Panc1 (cell line): ENCODE results near the gene MYCBPAP. TPM values are rescaled to one million over a fixed set of nuclear protein-coding genes. Genes with fewer than 3 reads are reported as not detected.

Source experiments
- ATAC-seq: fragments of 200-7000 bp; cut with Tn5 transposase; 2 replicates; pipeline ENCODE4 v1.9.1; 2020; ENCODE audit warnings: mild to moderate bottlenecking, moderate library complexity
- BruUV-seq: library from RNA; stranded (reverse); fragments of 400-500 nt; replicated peaks from 2 replicates; lab custom pipeline; 2021; lab: Mats Ljungman, UMichigan
- CTCF ChIA-PET: fragments of 300-600 bp; sonication (Branson Sonifier 250); formaldehyde crosslinking; loops from one replicate; lab custom pipeline; 2022; ENCODE audit warnings: antibody characterized with exemption; lab: Charles Lee
- POLR2A ChIA-PET: fragments of 300-600 bp; sonication (Branson Sonifier 250); formaldehyde crosslinking; loops from one replicate; lab custom pipeline; 2022; ENCODE audit warnings: antibody characterized with exemption; lab: Charles Lee
- DNase-seq: peaks from one replicate; pipeline ENCODE4 v3.0.0-alpha.2; 2010; ENCODE audit warnings: low read depth, low spot score
- H3K27ac ChIP-seq: 2 replicates; pipeline ENCODE4 v1.5.1; 2011; ENCODE audit warnings: mild to moderate bottlenecking, low read length, inconsistent platforms
- H3K27me3 ChIP-seq: fragments of 200-500 bp; sonication (Bioruptor generic); 2 replicates; pipeline ENCODE4 v1.6.0; 2014; ENCODE audit warnings: low read length, inconsistent platforms; ENCODE audit not compliant: control insufficient read depth, insufficient read depth
- H3K36me3 ChIP-seq: fragments of 200-500 bp; sonication (Bioruptor generic); 2 replicates; pipeline ENCODE4 v1.5.1; 2014; ENCODE audit warnings: inconsistent platforms, mild to moderate bottlenecking, low read length, moderate library complexity; ENCODE audit not compliant: control insufficient read depth, insufficient read depth
- H3K4me1 ChIP-seq: 2 replicates; pipeline ENCODE4 v1.5.1; 2011; ENCODE audit warnings: inconsistent platforms, mild to moderate bottlenecking, low read length, moderate library complexity; ENCODE audit not compliant: control insufficient read depth, insufficient read depth
- H3K4me3 ChIP-seq, 2 experiments: 2 replicates each; pipeline ENCODE4 v1.5.1; 2011 to 2012; ENCODE audit warnings: low read depth in 2 of 2, low read length in 2 of 2, mild to moderate bottlenecking in 2 of 2, inconsistent platforms in 1 of 2, moderate library complexity in 1 of 2
- H3K9me3 ChIP-seq: fragments of 200-500 bp; sonication (Bioruptor generic); 2 replicates; pipeline ENCODE4 v1.5.1; 2014; ENCODE audit warnings: low read depth, mild to moderate bottlenecking, inconsistent platforms, low read length, moderate library complexity; ENCODE audit not compliant: control insufficient read depth, insufficient read depth
- POLR2AphosphoS5 ChIP-seq: IDR thresholded peaks from 2 replicates; pipeline ENCODE4 v1.6.1; 2012; ENCODE audit warnings: mild to moderate bottlenecking, low read depth, low read length, moderate library complexity
- SIN3A ChIP-seq: IDR thresholded peaks from 2 replicates; pipeline ENCODE4 v1.6.1; 2012; ENCODE audit warnings: low read depth, mild to moderate bottlenecking, low read length, moderate library complexity, borderline replicate concordance; ENCODE audit not compliant: insufficient read depth
- TCF7L2 ChIP-seq: IDR thresholded peaks from 2 replicates; pipeline ENCODE4 v1.6.1; 2011; ENCODE audit warnings: mild to moderate bottlenecking, low read depth, low read length, inconsistent platforms
- in situ Hi-C: cut with HindIII; loops from 2 replicates; pipeline ENCODE4 v1.10.0; 2016; ENCODE audit warnings: low sequenced_read_pairs, low pct_unique_long_range_greater_than_20kb
- intact Hi-C: fragments of 100-400 bp; cut with micrococcal nuclease; formaldehyde crosslinking; loops from one replicate; pipeline ENCODE4 v1.10.0; 2022; ENCODE audit not compliant: unreplicated experiment
- total RNA-seq: library from RNA; stranded (reverse); gene quantifications from one replicate; pipeline ENCODE4 v1.2.1, GENCODE V29; 2021; ENCODE audit not compliant: unreplicated experiment
- TF ChIP-seq, protein P1 (sequence below): fragments of 450-650 bp; IDR thresholded peaks from 2 replicates; pipeline ENCODE4 v1.5.1; 2017; ENCODE audit warnings: mild to moderate bottlenecking
- TF ChIP-seq, protein P2 (sequence below), 2 experiments: IDR thresholded peaks; 2 replicates each; pipeline ENCODE4 v1.6.1; 2011 to 2012; ENCODE audit warnings: low read depth in 2 of 2, control low read depth in 1 of 2, low read length in 1 of 2, mild to moderate bottlenecking in 1 of 2, moderate library complexity in 1 of 2; ENCODE audit not compliant: insufficient read depth in 1 of 2

Gene MYCBPAP
- total RNA-seq, 1 experiment from 2014 or later = 2.2 TPM

DNA sequence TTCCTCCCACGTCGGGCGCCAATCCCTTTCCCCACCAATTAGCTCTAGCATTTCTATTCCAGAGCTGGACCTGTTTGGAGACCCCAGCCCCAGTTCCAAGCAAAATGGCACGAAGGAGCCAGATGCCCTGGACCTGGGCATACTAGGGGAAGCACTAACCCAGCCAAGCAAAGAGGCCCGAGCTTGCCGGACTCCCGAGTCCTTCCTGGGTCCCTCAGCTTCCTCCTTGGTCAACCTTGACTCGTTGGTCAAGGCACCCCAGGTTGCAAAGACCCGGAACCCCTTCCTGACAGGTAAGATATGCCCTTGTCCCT lies 33.1 kb downstream of the MYCBPAP start:
- no peak for DNase-seq
- H3K27ac ChIP-seq = peak overlapping the region; percentile 94
- H3K36me3 ChIP-seq = no peaks in the 10 kb centered on the region
- intact Hi-C loops = no loop called here
- TF ChIP-seq, protein P1, sequence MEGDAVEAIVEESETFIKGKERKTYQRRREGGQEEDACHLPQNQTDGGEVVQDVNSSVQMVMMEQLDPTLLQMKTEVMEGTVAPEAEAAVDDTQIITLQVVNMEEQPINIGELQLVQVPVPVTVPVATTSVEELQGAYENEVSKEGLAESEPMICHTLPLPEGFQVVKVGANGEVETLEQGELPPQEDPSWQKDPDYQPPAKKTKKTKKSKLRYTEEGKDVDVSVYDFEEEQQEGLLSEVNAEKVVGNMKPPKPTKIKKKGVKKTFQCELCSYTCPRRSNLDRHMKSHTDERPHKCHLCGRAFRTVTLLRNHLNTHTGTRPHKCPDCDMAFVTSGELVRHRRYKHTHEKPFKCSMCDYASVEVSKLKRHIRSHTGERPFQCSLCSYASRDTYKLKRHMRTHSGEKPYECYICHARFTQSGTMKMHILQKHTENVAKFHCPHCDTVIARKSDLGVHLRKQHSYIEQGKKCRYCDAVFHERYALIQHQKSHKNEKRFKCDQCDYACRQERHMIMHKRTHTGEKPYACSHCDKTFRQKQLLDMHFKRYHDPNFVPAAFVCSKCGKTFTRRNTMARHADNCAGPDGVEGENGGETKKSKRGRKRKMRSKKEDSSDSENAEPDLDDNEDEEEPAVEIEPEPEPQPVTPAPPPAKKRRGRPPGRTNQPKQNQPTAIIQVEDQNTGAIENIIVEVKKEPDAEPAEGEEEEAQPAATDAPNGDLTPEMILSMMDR = no peak
- no peak for TF ChIP-seq POLR2AphosphoS5
- TF ChIP-seq TCF7L2 = no peak
- TF ChIP-seq, protein P2, sequence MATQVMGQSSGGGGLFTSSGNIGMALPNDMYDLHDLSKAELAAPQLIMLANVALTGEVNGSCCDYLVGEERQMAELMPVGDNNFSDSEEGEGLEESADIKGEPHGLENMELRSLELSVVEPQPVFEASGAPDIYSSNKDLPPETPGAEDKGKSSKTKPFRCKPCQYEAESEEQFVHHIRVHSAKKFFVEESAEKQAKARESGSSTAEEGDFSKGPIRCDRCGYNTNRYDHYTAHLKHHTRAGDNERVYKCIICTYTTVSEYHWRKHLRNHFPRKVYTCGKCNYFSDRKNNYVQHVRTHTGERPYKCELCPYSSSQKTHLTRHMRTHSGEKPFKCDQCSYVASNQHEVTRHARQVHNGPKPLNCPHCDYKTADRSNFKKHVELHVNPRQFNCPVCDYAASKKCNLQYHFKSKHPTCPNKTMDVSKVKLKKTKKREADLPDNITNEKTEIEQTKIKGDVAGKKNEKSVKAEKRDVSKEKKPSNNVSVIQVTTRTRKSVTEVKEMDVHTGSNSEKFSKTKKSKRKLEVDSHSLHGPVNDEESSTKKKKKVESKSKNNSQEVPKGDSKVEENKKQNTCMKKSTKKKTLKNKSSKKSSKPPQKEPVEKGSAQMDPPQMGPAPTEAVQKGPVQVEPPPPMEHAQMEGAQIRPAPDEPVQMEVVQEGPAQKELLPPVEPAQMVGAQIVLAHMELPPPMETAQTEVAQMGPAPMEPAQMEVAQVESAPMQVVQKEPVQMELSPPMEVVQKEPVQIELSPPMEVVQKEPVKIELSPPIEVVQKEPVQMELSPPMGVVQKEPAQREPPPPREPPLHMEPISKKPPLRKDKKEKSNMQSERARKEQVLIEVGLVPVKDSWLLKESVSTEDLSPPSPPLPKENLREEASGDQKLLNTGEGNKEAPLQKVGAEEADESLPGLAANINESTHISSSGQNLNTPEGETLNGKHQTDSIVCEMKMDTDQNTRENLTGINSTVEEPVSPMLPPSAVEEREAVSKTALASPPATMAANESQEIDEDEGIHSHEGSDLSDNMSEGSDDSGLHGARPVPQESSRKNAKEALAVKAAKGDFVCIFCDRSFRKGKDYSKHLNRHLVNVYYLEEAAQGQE (IDR thresholded peaks at IDR 0.05; ENCODE audit: insufficient read depth in 1 of 2, low read depth in 2 of 2, low read length in 1 of 2) = no peak
- no peak for TF ChIP-seq SIN3A
- no TSS peak for BruUV-seq
- no peak; the same call in 1 of the 2 replicates for ATAC-seq
- in situ Hi-C loops = no loop called here
- ChIA-PET CTCF (interaction anchor here (0.6 to 1.2 kb wide), 2 partner anchors 9 to 325 kb away, joined by 3 to 5 read pairs; partner anchors contain the start of gene TOB1), POLR2A (no interaction called here)
- peaks cover 40% of the 10 kb centered on the region for H3K4me1 ChIP-seq
- H3K9me3 ChIP-seq = no peaks in the 10 kb centered on the region
- H3K4me3 ChIP-seq = peak overlapping the region; percentile 59 to 71
- H3K27me3 ChIP-seq = no peaks in the 10 kb centered on the region

DNA sequence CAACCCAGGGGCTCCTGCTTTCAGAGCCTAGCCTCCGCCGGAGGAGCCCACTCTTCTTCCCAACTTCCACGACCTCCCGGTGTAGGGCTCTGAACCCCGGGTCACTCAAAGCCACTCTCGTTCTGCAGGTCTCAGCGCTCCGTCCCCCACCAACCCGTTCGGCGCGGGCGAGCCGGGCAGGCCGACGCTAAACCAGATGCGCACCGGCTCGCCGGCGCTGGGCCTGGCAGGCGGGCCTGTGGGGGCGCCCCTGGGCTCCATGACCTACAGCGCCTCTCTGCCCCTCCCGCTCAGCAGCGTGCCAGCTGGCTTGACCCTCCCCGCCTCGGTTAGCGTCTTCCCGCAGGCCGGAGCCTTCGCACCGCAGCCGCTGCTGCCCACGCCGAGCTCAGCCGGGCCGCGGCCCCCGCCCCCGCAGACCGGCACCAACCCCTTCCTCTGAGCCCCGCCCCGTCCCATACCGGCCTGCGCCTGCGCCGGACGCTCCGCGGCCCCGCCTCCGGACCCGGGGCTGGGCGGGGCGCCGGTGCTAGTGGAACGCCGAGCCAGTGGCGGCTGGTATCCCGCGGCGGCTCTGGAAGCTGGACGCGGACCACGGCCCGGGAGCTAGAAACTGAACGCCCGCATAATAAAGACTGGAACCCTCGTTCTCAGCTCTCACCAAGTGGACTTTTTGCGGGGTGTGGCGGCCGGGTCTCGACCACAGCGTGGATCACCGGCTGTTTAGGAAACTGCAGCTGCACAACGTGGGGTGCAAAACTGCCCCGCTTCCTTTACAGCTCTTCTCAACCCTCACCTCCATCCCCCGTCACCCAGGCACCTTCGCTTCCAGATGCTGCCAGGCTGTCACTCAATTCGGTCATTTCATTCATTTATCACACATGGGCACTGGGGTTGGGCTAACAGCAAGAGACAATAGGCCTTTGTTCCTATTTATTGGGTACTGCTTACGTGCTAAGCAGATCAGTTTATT lies 33.8 kb downstream of the MYCBPAP start:
- ATAC-seq (peak; percentile 89), DNase-seq (no peak)
- H3K4me3 ChIP-seq = peak overlapping the region; percentile 59 to 71
- intact Hi-C loops = no loop called here
- no peaks in the 10 kb centered on the region for H3K27me3 ChIP-seq
- ChIA-PET CTCF (interaction anchor here (0.5 to 1.2 kb wide), 5 partner anchors 9 to 324 kb away, joined by 3 to 5 read pairs (median 3); partner anchors contain the start of gene TOB1), POLR2A (interaction anchor here (0.6 kb wide), 2 partner anchors 63 to 97 kb away, joined by 3 read pairs; no protein-coding TSS in a partner anchor)
- no TSS peak for BruUV-seq
- H3K27ac ChIP-seq = peak overlapping the region; percentile 95
- in situ Hi-C loops = no loop called here
- H3K36me3 ChIP-seq = no peaks in the 10 kb centered on the region
- TF ChIP-seq, protein P1 = no peak; the same call in 1 of the 2 replicates
- TF ChIP-seq SIN3A (0 out of 2 replicates have a peak, but pooled peaks have one; percentile 56), POLR2AphosphoS5 (no peak; the same call in 1 of the 2 replicates), TCF7L2 (no peak)
- TF ChIP-seq, protein P2 (IDR thresholded peaks at IDR 0.05; ENCODE audit: insufficient read depth in 1 of 2, low read depth in 2 of 2, low read length in 1 of 2) = 0 out of 4 replicates have a peak, but pooled peaks of 1 of the 2 experiments have one; percentile 10
- no peaks in the 10 kb centered on the region for H3K9me3 ChIP-seq
- H3K4me1 ChIP-seq = peaks cover 40% of the 10 kb centered on the region
